Measurements from ENCODE around the gene ARHGEF40.

- TF ChIP-seq, protein P1, sequence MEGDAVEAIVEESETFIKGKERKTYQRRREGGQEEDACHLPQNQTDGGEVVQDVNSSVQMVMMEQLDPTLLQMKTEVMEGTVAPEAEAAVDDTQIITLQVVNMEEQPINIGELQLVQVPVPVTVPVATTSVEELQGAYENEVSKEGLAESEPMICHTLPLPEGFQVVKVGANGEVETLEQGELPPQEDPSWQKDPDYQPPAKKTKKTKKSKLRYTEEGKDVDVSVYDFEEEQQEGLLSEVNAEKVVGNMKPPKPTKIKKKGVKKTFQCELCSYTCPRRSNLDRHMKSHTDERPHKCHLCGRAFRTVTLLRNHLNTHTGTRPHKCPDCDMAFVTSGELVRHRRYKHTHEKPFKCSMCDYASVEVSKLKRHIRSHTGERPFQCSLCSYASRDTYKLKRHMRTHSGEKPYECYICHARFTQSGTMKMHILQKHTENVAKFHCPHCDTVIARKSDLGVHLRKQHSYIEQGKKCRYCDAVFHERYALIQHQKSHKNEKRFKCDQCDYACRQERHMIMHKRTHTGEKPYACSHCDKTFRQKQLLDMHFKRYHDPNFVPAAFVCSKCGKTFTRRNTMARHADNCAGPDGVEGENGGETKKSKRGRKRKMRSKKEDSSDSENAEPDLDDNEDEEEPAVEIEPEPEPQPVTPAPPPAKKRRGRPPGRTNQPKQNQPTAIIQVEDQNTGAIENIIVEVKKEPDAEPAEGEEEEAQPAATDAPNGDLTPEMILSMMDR (IDR thresholded peaks at IDR 0.05): no peak
- TF ChIP-seq, protein P2, sequence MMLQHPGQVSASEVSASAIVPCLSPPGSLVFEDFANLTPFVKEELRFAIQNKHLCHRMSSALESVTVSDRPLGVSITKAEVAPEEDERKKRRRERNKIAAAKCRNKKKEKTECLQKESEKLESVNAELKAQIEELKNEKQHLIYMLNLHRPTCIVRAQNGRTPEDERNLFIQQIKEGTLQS (CRISPR knock-in tag; conservative IDR thresholded peaks at IDR 0.05): no peak
- TF ChIP-seq ATF2 (CRISPR knock-in tag; IDR thresholded peaks at IDR 0.05; ENCODE audit: borderline replicate concordance, low read depth) (no peak), ZBTB21 (CRISPR knock-in tag; IDR thresholded peaks at IDR 0.05; ENCODE audit: borderline replicate concordance) (no peak), SP1 (CRISPR knock-in tag; conservative IDR thresholded peaks at IDR 0.05) (no peak), KAT7 (CRISPR knock-in tag; IDR thresholded peaks at IDR 0.05; ENCODE audit: borderline replicate concordance) (no peak), ARID4B (CRISPR knock-in tag; IDR thresholded peaks at IDR 0.05; ENCODE audit: borderline replicate concordance) (no peak), CBFB (CRISPR knock-in tag; IDR thresholded peaks at IDR 0.05; ENCODE audit: low read depth) (no peak), IRF2 (CRISPR knock-in tag; IDR thresholded peaks at IDR 0.05; ENCODE audit: borderline replicate concordance, low read depth) (no peak), NR1H2 (CRISPR knock-in tag; IDR thresholded peaks at IDR 0.05) (no peak), SOX15 (CRISPR knock-in tag; IDR thresholded peaks at IDR 0.05) (no peak)
- TF ChIP-seq, protein P3, sequence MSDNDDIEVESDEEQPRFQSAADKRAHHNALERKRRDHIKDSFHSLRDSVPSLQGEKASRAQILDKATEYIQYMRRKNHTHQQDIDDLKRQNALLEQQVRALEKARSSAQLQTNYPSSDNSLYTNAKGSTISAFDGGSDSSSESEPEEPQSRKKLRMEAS (CRISPR knock-in tag; IDR thresholded peaks at IDR 0.05): no peak
These were observed 15.9 kb upstream of the ARHGEF40 start for GRCh38 chr14:21054123-21054767.

Data from WTC11 (cell line).